SH-SY5Y (cell line): ENCODE measurements around the gene CSDE1.

Experiments
- GATA2 ChIP-seq: IDR thresholded peaks from 2 replicates; pipeline ENCODE4 v1.6.1; 2011; ENCODE audit warnings: mild to moderate bottlenecking, low read depth, low read length
- GATA3 ChIP-seq: IDR thresholded peaks from 2 replicates; pipeline ENCODE4 v1.6.1; 2011; ENCODE audit warnings: low read depth, mild to moderate bottlenecking, low read length, moderate library complexity

DNA sequence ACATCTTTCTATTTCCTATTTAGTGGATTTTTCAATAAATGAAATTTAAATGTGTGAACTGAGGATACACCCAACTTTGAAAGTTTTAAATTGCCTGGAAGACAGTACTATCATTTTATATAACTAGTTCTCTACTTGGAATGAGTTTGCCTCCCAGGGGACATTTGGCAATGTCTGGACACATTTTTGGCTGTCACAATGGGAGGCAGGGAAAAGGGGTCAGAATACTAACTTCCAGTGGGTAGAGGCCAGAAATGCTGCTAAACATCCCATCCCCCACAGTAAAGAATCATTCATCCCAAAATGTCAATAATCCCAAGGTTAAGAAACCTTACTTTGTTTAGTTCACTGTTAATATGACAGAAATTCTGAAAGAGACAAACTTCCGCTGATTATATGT is 28.0 kb downstream of the CSDE1 start:
- no peak for TF ChIP-seq GATA2
- no peak for TF ChIP-seq GATA3
